ENCODE data around the gene PIBF1.

PIBF1 gene

GRCh38 chr13:72973234-72973633 lies 191.3 kb downstream of the PIBF1 start:
- TF ChIP-seq CTCF (IDR thresholded peaks at IDR 0.05; ENCODE audit: borderline replicate concordance, insufficient read depth, low read depth, low read length): no peak
- H3K4me3 ChIP-seq (ENCODE audit: low read depth, low read length): no peak overlapping the region

- no peak overlapping the region for H3K4me3 ChIP-seq (ENCODE audit: low read depth, low read length)
- no peak for TF ChIP-seq CTCF (IDR thresholded peaks at IDR 0.05; ENCODE audit: borderline replicate concordance, insufficient read depth, low read depth, low read length)
Observed at GRCh38 chr13:72983085-72983768, 201.3 kb downstream of the PIBF1 start.

GRCh38 chr13:72985610-72986009 lies 203.7 kb downstream of the PIBF1 start:
- H3K4me3 ChIP-seq (ENCODE audit: low read depth, low read length): no peak overlapping the region
- no peak for TF ChIP-seq CTCF (IDR thresholded peaks at IDR 0.05; ENCODE audit: borderline replicate concordance, insufficient read depth, low read depth, low read length)

GRCh38 chr13:72986197-72986596 lies 204.3 kb downstream of the PIBF1 start:
- H3K4me3 ChIP-seq (ENCODE audit: low read depth, low read length): no peak overlapping the region
- TF ChIP-seq CTCF (IDR thresholded peaks at IDR 0.05; ENCODE audit: borderline replicate concordance, insufficient read depth, low read depth, low read length): no peak

- TF ChIP-seq CTCF (IDR thresholded peaks at IDR 0.05; ENCODE audit: borderline replicate concordance, insufficient read depth, low read depth, low read length): no peak
- H3K4me3 ChIP-seq (ENCODE audit: low read depth, low read length): no peak overlapping the region
Observed at GRCh38 chr13:72990953-72991352, 209.0 kb downstream of the PIBF1 start.

GRCh38 chr13:72998012-72998411 lies 216.1 kb downstream of the PIBF1 start:
- H3K4me3 ChIP-seq (ENCODE audit: low read depth, low read length): no peak overlapping the region

More at GRCh38 chr13:72998012-72998411, 216.1 kb downstream of the PIBF1 start:
- TF ChIP-seq CTCF (IDR thresholded peaks at IDR 0.05; ENCODE audit: borderline replicate concordance, insufficient read depth, low read depth, low read length): no peak

Data from GM12875 (cell line).